Measurements from ENCODE around the gene CELF3. TPM values are rescaled to one million over a fixed set of nuclear protein-coding genes. Genes with fewer than 3 reads are reported as not detected.

CELF3 gene
- 0.08 TPM for polyA plus RNA-seq (2013)

- CTCF ChIA-PET = interaction anchor here (1.1 to 1.5 kb wide), 3 partner anchors 23 to 164 kb away, joined by 3 to 5 read pairs (median 4); no protein-coding TSS in a partner anchor
- POLR2A ChIA-PET = no interaction called here
- Histone ChIP-seq H3K36me3 (ENCODE audit: control insufficient read depth in 4 of 4, insufficient read depth in 4 of 4, low read length in 3 of 4) (no peaks in the 10 kb centered on the region), H3K4me3 (ENCODE audit: control insufficient read depth in 1 of 7, extremely low read depth in 1 of 7, insufficient read depth in 4 of 7, low read depth in 2 of 7, low read length in 6 of 7) (peak within 1 kb of the TSS in 1 of 7 experiments; percentile 38), H3K4me1 (ENCODE audit: control extremely low read depth in 1 of 4, control insufficient read depth in 4 of 4, insufficient read depth in 4 of 4, low read length in 3 of 4) (peaks cover 14 to 24% (median 15%) of the 10 kb centered on the region in 4 experiments), H3K27me3 (replicated peaks in 2 of 5; ENCODE audit: control insufficient read depth in 4 of 5, insufficient read depth in 5 of 5, low read length in 4 of 5) (peaks cover 7 to 58% (median 39%) of the 10 kb centered on the region in 5 experiments), H3K9me3 (ENCODE audit: control extremely low read depth in 1 of 5, control insufficient read depth in 4 of 5, insufficient read depth in 2 of 5, low read depth in 1 of 5, low read length in 4 of 5) (no peaks in the 10 kb centered on the region), H3K27ac (ENCODE audit: insufficient read depth in 1 of 2, low read depth in 1 of 2, low read length in 2 of 2, poor library complexity in 1 of 2, severe bottlenecking in 2 of 2) (no peak within 1 kb of the TSS)
- peak; percentile 42 to 72 (median 72) for DNase-seq
- 6% methylated on average over 15 of the region's 27 CpGs for WGBS (ENCODE audit: insufficient coverage)
Observed at GRCh38 chr1:151716771-151717631, at the start of gene CELF3. TSS of gene CELF3 (minus strand) at chr1:151716803. CDS start at chr1:151716020, 783 bp downstream.

- CTCF ChIA-PET = interaction anchor here (1.2 to 2.6 kb wide), 6 partner anchors 9 to 232 kb away, joined by 3 to 8 read pairs (median 4); partner anchors contain the start of gene TDRKH
- WGBS (ENCODE audit: insufficient coverage) = 73% methylated on average over 10 of the region's 10 CpGs
- Histone ChIP-seq H3K27me3 (replicated peaks in 2 of 5; ENCODE audit: control insufficient read depth in 4 of 5, insufficient read depth in 5 of 5, low read length in 4 of 5) (no peaks in the 10 kb centered on the region), H3K36me3 (ENCODE audit: control insufficient read depth in 4 of 4, insufficient read depth in 4 of 4, low read length in 3 of 4) (peaks cover 5 to 30% (median 25%) of the 10 kb centered on the region in 4 experiments), H3K27ac (ENCODE audit: insufficient read depth in 1 of 2, low read depth in 1 of 2, low read length in 2 of 2, poor library complexity in 1 of 2, severe bottlenecking in 2 of 2) (peak overlapping the region; percentile 69 to 90), H3K9me3 (ENCODE audit: control extremely low read depth in 1 of 5, control insufficient read depth in 4 of 5, insufficient read depth in 2 of 5, low read depth in 1 of 5, low read length in 4 of 5) (no peaks in the 10 kb centered on the region), H3K4me3 (ENCODE audit: control insufficient read depth in 1 of 7, extremely low read depth in 1 of 7, insufficient read depth in 4 of 7, low read depth in 2 of 7, low read length in 6 of 7) (peak overlapping the region in 6 of 7 experiments; percentile 86 to 92 (median 88)), H3K4me1 (ENCODE audit: control extremely low read depth in 1 of 4, control insufficient read depth in 4 of 4, insufficient read depth in 4 of 4, low read length in 3 of 4) (peaks cover 5 to 20% (median 16%) of the 10 kb centered on the region in 4 experiments)
- DNase-seq = peak in 2 of 3 donors; percentile 2
- POLR2A ChIA-PET = no interaction called here
Observed at GRCh38 chr1:151763990-151764389, 47.4 kb upstream of the CELF3 start.

- Histone ChIP-seq H3K4me1 (ENCODE audit: control extremely low read depth in 1 of 4, control insufficient read depth in 4 of 4, insufficient read depth in 4 of 4, low read length in 3 of 4) (peaks cover 5 to 20% (median 16%) of the 10 kb centered on the region in 4 experiments), H3K9me3 (ENCODE audit: control extremely low read depth in 1 of 5, control insufficient read depth in 4 of 5, insufficient read depth in 2 of 5, low read depth in 1 of 5, low read length in 4 of 5) (no peaks in the 10 kb centered on the region), H3K27ac (ENCODE audit: insufficient read depth in 1 of 2, low read depth in 1 of 2, low read length in 2 of 2, poor library complexity in 1 of 2, severe bottlenecking in 2 of 2) (peak within 1 kb of the TSS; percentile 69 to 90), H3K27me3 (replicated peaks in 2 of 5; ENCODE audit: control insufficient read depth in 4 of 5, insufficient read depth in 5 of 5, low read length in 4 of 5) (no peaks in the 10 kb centered on the region), H3K36me3 (ENCODE audit: control insufficient read depth in 4 of 4, insufficient read depth in 4 of 4, low read length in 3 of 4) (peaks cover 5 to 35% (median 27%) of the 10 kb centered on the region in 4 experiments), H3K4me3 (ENCODE audit: control insufficient read depth in 1 of 7, extremely low read depth in 1 of 7, insufficient read depth in 4 of 7, low read depth in 2 of 7, low read length in 6 of 7) (peak within 1 kb of the TSS; percentile 71 to 92 (median 87))
- POLR2A ChIA-PET = interaction anchor here (0.6 to 1.2 kb wide), 3 partner anchors 27 to 58 kb away, joined by 3 to 4 read pairs (median 4); partner anchors contain the start of gene TDRKH
- CTCF ChIA-PET = interaction anchor here (1.1 to 2.6 kb wide), 8 partner anchors 10 to 231 kb away, joined by 3 to 8 read pairs (median 4); partner anchors contain the start of gene TDRKH
- 0% methylated on average over 45 of the region's 68 CpGs for WGBS (ENCODE audit: insufficient coverage)
- peak; percentile 79 to 87 (median 82) for DNase-seq
Observed at GRCh38 chr1:151762941-151763921, 46.6 kb upstream of the CELF3 start, which contains the start of gene MRPL9. TSS of gene MRPL9 (minus strand) at chr1:151763496. CDS start at chr1:151763479, 17 bp downstream.

GRCh38 chr1:151760597-151761385 lies 44.2 kb upstream of the CELF3 start:
- WGBS (ENCODE audit: insufficient coverage) = 100% methylated on average over 5 of the region's 7 CpGs
- H3K27me3 ChIP-seq (replicated peaks in 2 of 5; ENCODE audit: control insufficient read depth in 4 of 5, insufficient read depth in 5 of 5, low read length in 4 of 5) = no peaks in the 10 kb centered on the region
- no peak overlapping the region for H3K4me3 ChIP-seq (ENCODE audit: control insufficient read depth in 1 of 7, extremely low read depth in 1 of 7, insufficient read depth in 4 of 7, low read depth in 2 of 7, low read length in 6 of 7)
- no peak for DNase-seq
- peaks cover 9 to 46% (median 29%) of the 10 kb centered on the region in 4 experiments for H3K36me3 ChIP-seq (ENCODE audit: control insufficient read depth in 4 of 4, insufficient read depth in 4 of 4, low read length in 3 of 4)
- H3K4me1 ChIP-seq (ENCODE audit: control extremely low read depth in 1 of 4, control insufficient read depth in 4 of 4, insufficient read depth in 4 of 4, low read length in 3 of 4) = peaks cover 5 to 20% (median 16%) of the 10 kb centered on the region in 4 experiments
- H3K27ac ChIP-seq (ENCODE audit: insufficient read depth in 1 of 2, low read depth in 1 of 2, low read length in 2 of 2, poor library complexity in 1 of 2, severe bottlenecking in 2 of 2) = no peak overlapping the region
- CTCF ChIA-PET = interaction anchor here (1.3 kb wide), 1 partner anchor 33 kb away, joined by 4 read pairs; no protein-coding TSS in a partner anchor
- H3K9me3 ChIP-seq (ENCODE audit: control extremely low read depth in 1 of 5, control insufficient read depth in 4 of 5, insufficient read depth in 2 of 5, low read depth in 1 of 5, low read length in 4 of 5) = no peaks in the 10 kb centered on the region
- POLR2A ChIA-PET = interaction anchor here (0.6 kb wide), 2 partner anchors 14 to 178 kb away, joined by 3 to 7 read pairs; no protein-coding TSS in a partner anchor

- ChIA-PET CTCF (no interaction called here), POLR2A (interaction anchor here (0.6 kb wide), 1 partner anchor 420 kb away, joined by 8 read pairs; no protein-coding TSS in a partner anchor)
- H3K27me3 ChIP-seq (replicated peaks in 2 of 5; ENCODE audit: control insufficient read depth in 4 of 5, insufficient read depth in 5 of 5, low read length in 4 of 5) = no peaks in the 10 kb centered on the region
- H3K4me1 ChIP-seq (ENCODE audit: control extremely low read depth in 1 of 4, control insufficient read depth in 4 of 4, insufficient read depth in 4 of 4, low read length in 3 of 4) = peaks cover 5 to 19% (median 14%) of the 10 kb centered on the region in 4 experiments
- no peak overlapping the region for H3K27ac ChIP-seq (ENCODE audit: insufficient read depth in 1 of 2, low read depth in 1 of 2, low read length in 2 of 2, poor library complexity in 1 of 2, severe bottlenecking in 2 of 2)
- H3K36me3 ChIP-seq (ENCODE audit: control insufficient read depth in 4 of 4, insufficient read depth in 4 of 4, low read length in 3 of 4) = peaks cover 9 to 46% (median 29%) of the 10 kb centered on the region in 4 experiments
- no peak overlapping the region for H3K4me3 ChIP-seq (ENCODE audit: control insufficient read depth in 1 of 7, extremely low read depth in 1 of 7, insufficient read depth in 4 of 7, low read depth in 2 of 7, low read length in 6 of 7)
- no peak for DNase-seq
- H3K9me3 ChIP-seq (ENCODE audit: control extremely low read depth in 1 of 5, control insufficient read depth in 4 of 5, insufficient read depth in 2 of 5, low read depth in 1 of 5, low read length in 4 of 5) = no peaks in the 10 kb centered on the region
Observed at GRCh38 chr1:151759241-151759640, 42.6 kb upstream of the CELF3 start.

GRCh38 chr1:151756291-151756690 lies 39.7 kb upstream of the CELF3 start:
- CTCF ChIA-PET = interaction anchor here (1.2 kb wide), 1 partner anchor 139 kb away, joined by 3 read pairs; no protein-coding TSS in a partner anchor
- no peak overlapping the region for H3K27ac ChIP-seq (ENCODE audit: insufficient read depth in 1 of 2, low read depth in 1 of 2, low read length in 2 of 2, poor library complexity in 1 of 2, severe bottlenecking in 2 of 2)
- DNase-seq = no peak
- no peaks in the 10 kb centered on the region for H3K4me1 ChIP-seq (ENCODE audit: control extremely low read depth in 1 of 4, control insufficient read depth in 4 of 4, insufficient read depth in 4 of 4, low read length in 3 of 4)
- no peak overlapping the region for H3K4me3 ChIP-seq (ENCODE audit: control insufficient read depth in 1 of 7, extremely low read depth in 1 of 7, insufficient read depth in 4 of 7, low read depth in 2 of 7, low read length in 6 of 7)
- H3K9me3 ChIP-seq (ENCODE audit: control extremely low read depth in 1 of 5, control insufficient read depth in 4 of 5, insufficient read depth in 2 of 5, low read depth in 1 of 5, low read length in 4 of 5) = no peaks in the 10 kb centered on the region
- POLR2A ChIA-PET = no interaction called here
- no CpG with 5 or more reads among the region's 1 CpG for WGBS (ENCODE audit: insufficient coverage)
- H3K27me3 ChIP-seq (replicated peaks in 2 of 5; ENCODE audit: control insufficient read depth in 4 of 5, insufficient read depth in 5 of 5, low read length in 4 of 5) = no peaks in the 10 kb centered on the region
- H3K36me3 ChIP-seq (ENCODE audit: control insufficient read depth in 4 of 4, insufficient read depth in 4 of 4, low read length in 3 of 4) = peaks cover 9 to 37% (median 21%) of the 10 kb centered on the region in 4 experiments

Data from common myeloid progenitor, CD34-positive (primary cell).